Vagina (tissue), 2 donors: ENCODE results near the gene RPRD1B. TPM values are rescaled to one million over a fixed set of nuclear protein-coding genes. Genes with fewer than 3 reads are reported as not detected.

Experiments
- DNase-seq, 2 donors: peaks; one replicate each; pipeline ENCODE4 v3.0.0-alpha.2; 2017; ENCODE audit errors: extremely low spot score in 2 of 2
- H3K27ac ChIP-seq: fragments of 200-600 bp; sonication (generic); one replicate; pipeline ENCODE4 v1.5.1; 2019
- H3K27me3 ChIP-seq: fragments of 200-600 bp; sonication (generic); one replicate; pipeline ENCODE4 v1.5.1; 2019
- H3K36me3 ChIP-seq, 2 donors: fragments of 200-600 bp; sonication (generic); one replicate each; pipeline ENCODE4 v1.5.1; 2017 to 2019
- H3K4me1 ChIP-seq: fragments of 200-600 bp; sonication (generic); one replicate; pipeline ENCODE4 v1.5.1; 2019
- H3K4me3 ChIP-seq, 2 donors: fragments of 200-600 bp; sonication (generic); 1 replicate in 1 of 2; 2 replicates in 1 of 2; pipeline ENCODE4 v1.5.1; 2016 to 2019
- H3K9me3 ChIP-seq: fragments of 200-600 bp; sonication (generic); one replicate; pipeline ENCODE4 v1.5.1; 2019
- POLR2A ChIP-seq, 2 donors: fragments of 450-650 bp; IDR thresholded peaks; one replicate each; pipeline ENCODE4 v1.6.1; 2017; ENCODE audit warnings: antibody characterized with exemption in 2 of 2, mild to moderate bottlenecking in 2 of 2, moderate library complexity in 2 of 2
- POLR2AphosphoS5 ChIP-seq, 2 donors: sonication (generic); formaldehyde crosslinking; IDR thresholded peaks; one replicate each; pipeline ENCODE4 v1.9.0; 2017; ENCODE audit warnings: antibody characterized with exemption in 2 of 2, mild to moderate bottlenecking in 2 of 2, low read depth in 1 of 2; ENCODE audit not compliant: insufficient read depth in 1 of 2
- intact Hi-C: fragments of 100-400 bp; cut with DNase I; formaldehyde crosslinking; loops from one replicate; pipeline ENCODE4 v1.15.1; 2023
- total RNA-seq: library from RNA; depleted of rRNA; stranded (reverse); fragments of >200 nt; gene quantifications from one replicate; pipeline ENCODE4 v1.2.3, GENCODE V29; 2016
- TF ChIP-seq, protein P1 (sequence below), 3 experiments: fragments of 450-650 bp in 2 of 3; fragments of 200-600 bp in 1 of 3; sonication (generic) in 1 of 3; IDR thresholded peaks; one replicate each; pipeline ENCODE4 v1.5.1; 2017 to 2019; ENCODE audit warnings: antibody characterized with exemption in 3 of 3, mild to moderate bottlenecking in 2 of 3, moderate library complexity in 2 of 3

RPRD1B gene
- total RNA-seq, 1 donor from 2014 or later = 23.8 TPM

DNA sequence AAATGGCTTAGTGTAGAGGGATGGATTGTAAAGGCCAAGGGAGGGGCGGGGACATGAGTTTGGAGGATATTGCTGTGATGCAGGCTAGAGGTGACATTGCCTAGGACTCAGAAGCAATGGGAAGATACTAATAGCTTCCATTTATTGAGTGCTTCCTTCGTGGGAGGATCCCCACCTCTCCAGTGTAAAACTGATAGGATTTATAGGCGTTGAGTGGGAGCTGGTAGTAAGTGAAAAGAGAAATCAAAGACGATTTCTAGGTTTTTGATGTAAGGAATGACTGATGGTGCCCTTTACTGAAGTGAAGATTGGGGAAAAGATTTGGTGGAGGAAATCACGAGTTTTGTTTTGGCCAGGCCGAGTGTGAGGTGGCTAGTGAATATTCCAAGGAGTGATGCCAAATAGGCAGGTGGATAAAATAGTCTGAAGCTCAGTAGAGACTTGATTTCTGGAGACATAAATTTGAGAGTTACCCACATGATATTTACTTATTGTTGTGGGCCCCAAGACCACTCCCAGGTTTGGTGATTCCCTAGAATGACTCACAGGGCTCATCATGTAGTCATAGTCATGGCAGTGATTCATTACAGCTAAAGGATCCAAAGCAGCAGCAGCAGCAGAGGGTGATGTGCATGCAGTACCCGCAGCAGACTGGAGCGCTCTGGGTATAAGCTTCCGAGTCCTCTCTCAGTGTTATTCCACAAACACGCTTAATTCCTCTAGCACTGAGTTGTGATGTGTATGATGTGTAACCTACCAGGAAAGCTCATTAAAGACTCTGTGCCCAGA lies 10.2 kb downstream of the RPRD1B start:
- peaks cover 0 to 22% of the 10 kb centered on the region in 2 donors for H3K36me3 ChIP-seq
- no peak overlapping the region for H3K4me3 ChIP-seq
- H3K4me1 ChIP-seq = peaks cover 10% of the 10 kb centered on the region
- no peaks in the 10 kb centered on the region for H3K27me3 ChIP-seq
- no peak for DNase-seq
- TF ChIP-seq POLR2AphosphoS5 (IDR thresholded peaks at IDR 0.05; ENCODE audit: insufficient read depth in 1 of 2, low read depth in 1 of 2) (no peak), POLR2A (IDR thresholded peaks at IDR 0.05) (no peak)
- TF ChIP-seq, protein P1, sequence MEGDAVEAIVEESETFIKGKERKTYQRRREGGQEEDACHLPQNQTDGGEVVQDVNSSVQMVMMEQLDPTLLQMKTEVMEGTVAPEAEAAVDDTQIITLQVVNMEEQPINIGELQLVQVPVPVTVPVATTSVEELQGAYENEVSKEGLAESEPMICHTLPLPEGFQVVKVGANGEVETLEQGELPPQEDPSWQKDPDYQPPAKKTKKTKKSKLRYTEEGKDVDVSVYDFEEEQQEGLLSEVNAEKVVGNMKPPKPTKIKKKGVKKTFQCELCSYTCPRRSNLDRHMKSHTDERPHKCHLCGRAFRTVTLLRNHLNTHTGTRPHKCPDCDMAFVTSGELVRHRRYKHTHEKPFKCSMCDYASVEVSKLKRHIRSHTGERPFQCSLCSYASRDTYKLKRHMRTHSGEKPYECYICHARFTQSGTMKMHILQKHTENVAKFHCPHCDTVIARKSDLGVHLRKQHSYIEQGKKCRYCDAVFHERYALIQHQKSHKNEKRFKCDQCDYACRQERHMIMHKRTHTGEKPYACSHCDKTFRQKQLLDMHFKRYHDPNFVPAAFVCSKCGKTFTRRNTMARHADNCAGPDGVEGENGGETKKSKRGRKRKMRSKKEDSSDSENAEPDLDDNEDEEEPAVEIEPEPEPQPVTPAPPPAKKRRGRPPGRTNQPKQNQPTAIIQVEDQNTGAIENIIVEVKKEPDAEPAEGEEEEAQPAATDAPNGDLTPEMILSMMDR (IDR thresholded peaks at IDR 0.05) = no peak
- intact Hi-C loops = no loop called here
- H3K27ac ChIP-seq = no peak overlapping the region
- no peaks in the 10 kb centered on the region for H3K9me3 ChIP-seq

DNA sequence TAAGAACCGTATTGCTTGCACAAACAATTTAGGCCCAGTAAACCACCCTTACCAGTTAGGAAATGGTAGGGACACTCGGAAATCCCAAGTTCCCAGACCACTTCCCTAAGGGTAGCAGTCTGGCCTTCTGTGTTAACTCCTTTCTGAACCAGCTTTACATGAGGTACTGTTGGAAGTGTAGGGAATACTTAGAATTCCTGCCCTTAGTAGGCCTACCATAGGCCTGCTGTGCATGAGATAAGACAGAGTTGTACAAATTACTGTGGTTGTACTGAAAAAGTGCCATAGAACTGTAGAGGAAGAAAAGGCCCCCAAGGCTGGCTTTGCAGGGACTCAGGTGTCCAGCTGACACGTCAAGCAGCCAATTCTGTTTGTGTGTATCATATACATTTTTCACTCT lies 11.1 kb downstream of the RPRD1B start:
- no peak overlapping the region for H3K27ac ChIP-seq
- DNase-seq = no peak
- intact Hi-C loops = no loop called here
- H3K36me3 ChIP-seq = peaks cover 0 to 27% of the 10 kb centered on the region in 2 donors
- peaks cover 10% of the 10 kb centered on the region for H3K4me1 ChIP-seq
- H3K27me3 ChIP-seq = no peaks in the 10 kb centered on the region
- TF ChIP-seq, protein P1 (IDR thresholded peaks at IDR 0.05) = no peak
- no peak for TF ChIP-seq POLR2AphosphoS5 (IDR thresholded peaks at IDR 0.05; ENCODE audit: insufficient read depth in 1 of 2, low read depth in 1 of 2)
- TF ChIP-seq POLR2A (IDR thresholded peaks at IDR 0.05) = no peak
- no peak overlapping the region for H3K4me3 ChIP-seq
- H3K9me3 ChIP-seq = no peaks in the 10 kb centered on the region

DNA sequence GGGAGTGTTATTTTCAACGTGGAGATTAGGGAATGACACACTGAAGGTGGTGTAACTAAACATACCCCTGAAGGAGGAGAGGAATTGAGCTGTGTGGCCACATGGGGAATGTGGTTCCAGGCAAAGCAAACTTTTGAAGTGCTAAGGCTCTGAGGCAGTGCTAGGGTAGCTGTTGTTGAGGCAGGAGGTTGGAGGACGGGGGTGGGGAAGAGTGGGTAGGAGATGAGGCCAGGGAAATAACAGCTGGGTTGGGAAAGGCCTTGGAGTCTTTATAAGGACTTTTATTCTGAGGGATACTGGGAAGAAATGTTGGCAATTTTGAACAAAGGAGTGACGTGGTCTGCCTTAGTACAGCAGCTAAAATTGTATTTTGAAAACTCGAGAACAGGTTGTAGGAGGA lies 13.0 kb downstream of the RPRD1B start:
- TF ChIP-seq POLR2A (IDR thresholded peaks at IDR 0.05) = no peak
- TF ChIP-seq, protein P1 (IDR thresholded peaks at IDR 0.05) = no peak
- no peak for TF ChIP-seq POLR2AphosphoS5 (IDR thresholded peaks at IDR 0.05; ENCODE audit: insufficient read depth in 1 of 2, low read depth in 1 of 2)
- H3K4me1 ChIP-seq = peaks cover 10% of the 10 kb centered on the region
- intact Hi-C loops = no loop called here
- H3K9me3 ChIP-seq = no peaks in the 10 kb centered on the region
- DNase-seq = no peak
- H3K4me3 ChIP-seq = no peak overlapping the region
- H3K27ac ChIP-seq = no peak overlapping the region
- no peaks in the 10 kb centered on the region for H3K27me3 ChIP-seq
- peaks cover 0 to 21% of the 10 kb centered on the region in 2 donors for H3K36me3 ChIP-seq

DNA sequence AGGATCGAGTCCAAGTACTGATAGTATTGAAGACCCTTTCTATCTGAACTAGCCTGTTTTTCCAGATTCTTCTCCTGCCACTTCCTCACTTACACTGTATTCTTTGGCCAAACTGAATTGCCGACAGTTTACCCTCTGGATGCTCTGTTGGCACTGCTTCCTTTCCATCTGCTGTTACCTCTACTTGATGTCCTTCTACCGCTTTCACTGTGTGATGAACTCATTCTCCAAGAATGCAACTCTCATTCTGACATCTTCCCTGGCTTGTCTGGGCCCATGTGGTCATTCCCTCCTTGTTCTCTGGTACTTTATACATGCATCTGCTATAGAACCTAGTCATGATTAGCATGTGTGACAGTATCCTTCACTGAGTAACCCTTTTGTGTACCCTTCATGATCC lies 16.3 kb downstream of the RPRD1B start:
- Histone ChIP-seq H3K4me1 (no peaks in the 10 kb centered on the region), H3K27me3 (no peaks in the 10 kb centered on the region), H3K36me3 (peaks cover 0 to 17% of the 10 kb centered on the region in 2 donors), H3K27ac (no peak overlapping the region), H3K4me3 (no peak overlapping the region), H3K9me3 (no peaks in the 10 kb centered on the region)
- TF ChIP-seq POLR2A (IDR thresholded peaks at IDR 0.05) = no peak
- TF ChIP-seq POLR2AphosphoS5 (IDR thresholded peaks at IDR 0.05; ENCODE audit: insufficient read depth in 1 of 2, low read depth in 1 of 2) = no peak
- TF ChIP-seq, protein P1 (IDR thresholded peaks at IDR 0.05) = no peak
- intact Hi-C loops = loop anchor here (10.0 kb wide), 1 partner anchor 275 kb away; no protein-coding TSS in a partner anchor
- no peak for DNase-seq

DNA sequence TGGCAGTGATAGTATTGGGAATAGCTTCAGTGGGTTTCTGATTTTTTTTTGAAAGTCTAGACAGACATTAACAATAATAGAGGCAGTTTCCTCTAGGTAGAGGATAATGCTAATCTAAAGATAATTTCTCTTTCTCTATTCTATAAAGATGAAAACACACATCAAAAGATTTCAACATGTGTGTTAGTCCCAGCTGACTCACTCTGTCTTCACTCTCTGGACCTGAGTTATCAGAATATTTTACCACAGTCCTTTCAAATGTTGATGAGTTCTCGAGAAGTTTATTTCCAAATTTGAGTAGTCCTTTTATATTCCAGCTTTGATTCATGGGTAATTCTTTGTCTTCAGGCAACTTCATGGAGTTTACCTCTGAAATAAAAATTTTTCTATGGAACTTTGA lies 17.1 kb downstream of the RPRD1B start:
- Histone ChIP-seq H3K27me3 (no peaks in the 10 kb centered on the region), H3K4me3 (no peak overlapping the region), H3K27ac (no peak overlapping the region), H3K9me3 (no peaks in the 10 kb centered on the region), H3K4me1 (no peaks in the 10 kb centered on the region), H3K36me3 (peaks cover 0 to 17% of the 10 kb centered on the region in 2 donors)
- DNase-seq = no peak
- TF ChIP-seq POLR2AphosphoS5 (IDR thresholded peaks at IDR 0.05; ENCODE audit: insufficient read depth in 1 of 2, low read depth in 1 of 2) (no peak), POLR2A (IDR thresholded peaks at IDR 0.05) (no peak)
- TF ChIP-seq, protein P1 (IDR thresholded peaks at IDR 0.05) = no peak
- intact Hi-C loops = loop anchor here (10.0 kb wide), 1 partner anchor 274 kb away; no protein-coding TSS in a partner anchor
